HG02798 (cell line): ENCODE results near the gene TCTA.
"Not testable (repeated sequence)": the region's sequence is repeated elsewhere in the genome, so short reads cannot be mapped to it uniquely, and the experiment has no call there.

Experiments
- ATAC-seq: cut with Tn5 transposase; IDR thresholded peaks from one replicate; pipeline ENCODE4 v1.9.1; 2021; ENCODE audit warnings: mild to moderate bottlenecking; ENCODE audit not compliant: unreplicated experiment, poor library complexity

The TCTA gene, protein sequence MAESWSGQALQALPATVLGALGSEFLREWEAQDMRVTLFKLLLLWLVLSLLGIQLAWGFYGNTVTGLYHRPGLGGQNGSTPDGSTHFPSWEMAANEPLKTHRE

DNA sequence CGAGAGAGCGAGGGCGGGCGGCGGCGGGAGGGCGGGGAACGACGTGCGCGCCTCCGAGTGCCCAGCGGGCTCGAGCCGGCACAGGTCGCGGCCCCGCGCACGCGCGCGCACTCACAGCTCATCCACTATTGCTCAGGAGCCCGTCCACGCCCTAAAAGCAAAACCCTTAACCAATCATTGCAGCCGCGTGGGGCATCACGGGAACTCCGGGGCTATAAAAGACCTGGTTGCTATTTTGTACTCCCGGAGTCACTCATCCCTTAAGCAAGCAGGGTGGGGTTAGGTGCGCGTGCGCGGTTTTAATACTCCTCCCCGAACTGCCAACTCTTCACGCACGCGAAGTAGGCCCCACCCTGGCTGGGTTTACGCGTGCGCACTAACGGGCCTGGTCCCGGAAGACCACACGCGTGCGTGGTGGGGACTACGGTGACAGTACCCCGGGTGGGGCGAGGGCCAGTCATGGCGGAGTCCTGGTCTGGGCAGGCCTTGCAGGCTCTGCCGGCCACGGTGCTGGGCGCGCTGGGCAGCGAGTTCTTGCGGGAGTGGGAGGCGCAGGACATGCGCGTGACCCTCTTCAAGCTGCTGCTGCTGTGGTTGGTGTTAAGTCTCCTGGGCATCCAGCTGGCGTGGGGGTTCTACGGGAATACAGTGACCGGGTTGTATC, at the start of gene TCTA, which contains the start of gene RHOA:
Gene TCTA (plus strand): TSS at position 456 of the 664 bp plus-strand sequence. CDS start 4 bp downstream, at position 460.
Gene RHOA (minus strand): TSS at position 9 of the 664 bp plus-strand sequence. CDS start 36,387 bp downstream, outside the sequence.
- peak; percentile 87 for ATAC-seq

DNA sequence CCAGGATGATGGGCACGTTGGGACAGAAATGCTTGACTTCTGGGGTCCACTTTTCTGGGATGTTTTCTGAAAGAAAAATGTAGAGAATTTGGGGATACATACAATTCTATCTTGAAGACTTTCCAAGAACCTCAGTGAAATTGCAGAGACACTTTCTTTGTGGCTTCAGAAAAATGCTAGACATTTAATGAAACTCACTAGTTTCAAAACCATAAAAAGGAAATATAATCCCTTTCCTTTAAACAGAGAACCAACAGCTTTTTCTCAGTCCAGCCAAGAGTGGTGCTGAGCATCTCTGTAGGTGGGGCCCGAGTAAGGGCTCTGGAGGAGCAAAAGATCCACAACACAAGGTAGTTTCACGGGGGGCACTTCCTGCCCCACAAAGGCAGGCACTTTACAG, 49.7 kb upstream of the TCTA start:
- no peak for ATAC-seq

DNA sequence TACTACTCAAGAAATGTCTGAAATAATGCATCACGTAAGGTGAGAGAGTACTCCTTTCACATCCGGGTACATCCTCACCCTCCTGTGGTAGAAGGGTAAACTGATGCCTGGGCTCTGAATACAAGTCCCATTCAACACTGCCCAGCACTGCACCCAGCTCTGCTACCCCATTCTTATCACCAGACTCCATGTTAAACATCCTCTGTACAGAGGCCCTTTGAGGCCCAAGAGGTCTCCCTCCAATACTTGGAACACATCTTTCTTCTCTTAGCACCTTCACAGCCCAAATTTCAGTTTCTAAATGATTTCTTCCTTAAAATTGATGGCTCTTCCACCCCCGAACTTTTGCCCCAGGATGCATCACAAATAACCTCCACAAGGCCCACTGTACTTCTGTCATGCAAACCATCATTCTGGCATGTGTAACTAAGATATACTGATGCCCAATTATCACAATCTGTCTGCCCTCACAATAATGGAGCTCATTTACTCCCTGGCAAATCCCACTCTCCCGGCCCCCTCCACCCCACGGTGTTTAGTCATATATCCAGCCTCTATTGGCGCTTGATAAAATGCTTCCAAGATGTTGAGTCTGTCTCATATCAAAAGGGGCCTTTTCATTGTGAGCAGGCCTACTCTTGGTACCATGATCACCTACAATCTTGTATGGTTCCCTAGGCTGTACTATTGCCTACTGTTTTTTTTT, 41.5 kb upstream of the TCTA start:
- no peak for ATAC-seq

DNA sequence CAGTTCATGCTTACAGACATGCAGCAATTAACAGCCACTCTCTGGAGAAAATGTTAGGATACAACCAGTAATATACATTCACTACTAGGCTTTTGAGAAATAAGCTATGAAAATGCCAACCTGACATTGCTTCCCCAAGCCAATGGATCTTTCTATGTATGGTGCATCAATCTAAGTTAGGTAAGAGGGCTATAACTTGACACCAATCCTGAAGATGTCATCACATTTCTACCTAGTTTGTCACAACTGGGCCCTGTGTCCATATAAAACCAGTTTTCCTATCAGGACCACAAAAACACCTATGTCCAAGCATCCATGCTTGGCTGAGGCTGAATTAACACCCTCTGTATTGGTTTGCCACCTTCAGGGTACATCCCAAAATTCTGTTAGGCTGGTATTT, 40.3 kb upstream of the TCTA start:
- ATAC-seq = no peak

DNA sequence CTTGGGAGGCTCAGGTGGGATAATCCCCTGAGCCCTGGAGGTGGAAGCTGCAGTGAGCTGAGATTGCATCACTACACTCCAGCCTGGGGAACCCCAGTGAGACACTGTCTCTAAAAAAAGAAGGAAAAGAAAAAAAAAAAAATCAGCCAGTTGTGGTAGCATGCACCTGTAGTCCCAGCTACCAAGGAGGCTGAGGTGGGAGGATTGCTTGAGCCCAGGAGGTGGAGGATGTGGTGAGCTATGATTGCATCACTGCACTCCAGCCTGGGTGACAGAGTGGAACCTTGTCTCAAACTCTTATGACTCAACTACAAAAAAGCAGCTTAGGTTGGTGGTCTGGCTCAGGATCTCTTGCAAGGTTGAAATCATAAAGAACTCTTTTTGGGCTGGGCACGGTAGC, 34.7 kb upstream of the TCTA start:
- no peak for ATAC-seq

DNA sequence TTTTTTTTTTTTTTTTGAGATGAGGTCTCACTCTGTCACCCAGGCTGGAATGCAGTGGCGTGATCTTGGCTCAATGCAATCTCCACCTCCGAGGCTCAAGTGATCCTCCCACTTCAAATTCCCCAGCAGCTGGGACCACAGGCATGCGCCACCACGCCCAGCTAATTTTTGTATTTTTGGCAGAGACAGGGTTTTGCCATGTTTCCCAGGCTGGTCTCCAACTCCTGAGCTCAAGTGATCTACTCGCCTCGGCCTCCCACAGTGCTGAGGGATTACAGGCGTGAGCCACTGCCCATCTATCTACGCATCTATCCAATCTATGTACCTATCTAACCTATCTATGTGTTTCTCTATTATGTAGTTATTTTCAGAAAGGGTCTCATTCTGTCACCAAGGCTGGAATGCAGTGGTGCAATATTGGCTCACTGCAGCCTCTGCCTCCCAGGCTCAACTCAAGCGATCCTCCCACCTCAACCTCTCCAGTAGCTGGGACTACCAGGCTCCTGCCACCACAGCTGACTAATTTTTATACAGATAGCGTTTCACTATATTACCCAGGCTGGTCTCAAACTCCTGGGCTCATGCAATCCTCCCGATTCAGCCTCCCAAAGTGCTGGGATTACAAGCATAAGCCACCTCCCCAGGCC, 33.9 kb upstream of the TCTA start:
- ATAC-seq = no peak

DNA sequence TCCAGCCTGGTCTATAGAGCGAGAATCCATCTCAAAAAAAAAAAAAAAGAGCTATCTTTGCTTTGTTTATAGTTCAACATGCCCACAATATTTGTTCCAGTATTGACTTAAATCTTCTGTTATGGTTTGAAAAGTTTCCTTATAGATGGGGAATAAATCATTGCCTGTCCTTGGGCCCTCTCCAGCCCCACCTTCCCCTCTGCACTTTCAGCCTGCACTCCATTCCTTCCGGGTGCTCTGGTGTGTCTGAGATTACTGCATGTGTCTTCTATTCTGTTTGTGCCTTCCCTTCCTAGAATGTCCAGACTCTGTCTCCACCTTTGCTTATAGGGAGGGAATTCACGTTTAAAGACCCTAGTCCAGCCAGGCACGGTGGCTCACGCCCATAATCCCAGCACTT, 28.8 kb upstream of the TCTA start:
- ATAC-seq = no peak

DNA sequence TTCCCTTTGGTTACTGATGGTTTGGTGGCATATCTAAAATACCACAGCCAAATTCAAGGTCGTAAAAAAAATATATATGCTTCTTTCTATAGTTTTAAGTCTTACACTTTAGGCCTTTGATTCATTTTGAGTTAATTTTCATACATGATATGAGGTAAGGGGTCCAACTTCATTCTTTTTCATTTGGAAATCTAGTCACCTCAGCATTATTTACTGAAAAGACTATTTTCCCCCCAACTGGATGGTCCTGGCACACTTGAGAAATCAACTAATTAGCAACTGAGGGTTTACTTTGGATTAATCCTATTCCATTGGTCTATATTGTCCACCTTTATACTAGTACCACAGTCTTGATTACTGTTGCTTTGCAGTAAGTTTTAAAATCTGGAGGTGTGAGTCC, 26.6 kb upstream of the TCTA start:
- ATAC-seq = no peak

DNA sequence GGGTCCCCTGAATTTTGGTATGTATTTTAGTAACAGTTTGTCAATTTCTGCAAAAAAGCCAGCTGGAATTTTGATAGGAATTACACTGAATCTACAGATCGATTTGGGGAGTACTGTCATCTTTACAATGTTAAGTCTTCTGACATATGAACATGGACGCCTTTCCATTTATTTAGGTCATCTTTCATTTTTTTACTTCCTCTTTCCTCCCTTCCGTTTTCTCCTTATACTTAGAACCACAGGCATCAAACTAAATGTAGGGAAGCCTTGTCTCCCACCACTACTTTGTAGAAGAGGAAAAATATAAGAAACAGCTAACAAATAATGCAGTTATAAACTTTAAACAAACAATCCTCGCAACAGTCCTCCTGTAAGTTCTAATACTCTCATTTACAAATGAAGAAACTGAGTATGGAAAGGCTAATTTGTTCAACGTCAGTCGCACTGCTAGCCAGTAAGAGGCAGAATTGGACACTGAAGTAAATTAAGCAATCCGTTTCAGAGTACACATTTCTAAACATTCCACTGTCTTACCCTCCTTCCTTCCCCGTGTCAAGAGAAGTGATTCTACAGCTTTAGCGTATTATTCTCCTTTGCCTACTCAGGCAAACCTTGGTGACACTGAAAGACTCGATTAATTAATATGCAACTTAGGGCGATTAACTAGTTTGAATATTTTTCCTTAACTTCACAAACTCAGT, 26.0 kb upstream of the TCTA start:
- no peak for ATAC-seq

DNA sequence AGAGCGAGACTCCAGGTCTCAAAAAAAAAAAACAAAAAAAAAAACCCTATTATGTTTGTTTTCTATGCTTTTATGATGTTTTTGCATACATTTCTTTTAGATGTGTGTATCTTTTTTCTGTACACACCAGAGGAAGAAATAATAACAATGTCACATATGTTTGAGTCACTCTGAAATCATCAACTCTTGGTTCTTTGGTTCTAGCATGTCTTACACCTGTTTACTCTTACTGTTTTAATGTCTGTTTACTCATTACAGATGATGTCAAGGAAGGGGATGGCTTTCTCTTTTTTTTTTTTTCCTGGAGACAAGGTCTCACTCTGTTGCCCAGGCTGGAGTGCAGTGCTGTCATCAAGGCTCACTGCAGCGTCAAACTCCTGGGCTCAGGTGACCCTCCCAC, 24.5 kb upstream of the TCTA start:
- no peak for ATAC-seq

DNA sequence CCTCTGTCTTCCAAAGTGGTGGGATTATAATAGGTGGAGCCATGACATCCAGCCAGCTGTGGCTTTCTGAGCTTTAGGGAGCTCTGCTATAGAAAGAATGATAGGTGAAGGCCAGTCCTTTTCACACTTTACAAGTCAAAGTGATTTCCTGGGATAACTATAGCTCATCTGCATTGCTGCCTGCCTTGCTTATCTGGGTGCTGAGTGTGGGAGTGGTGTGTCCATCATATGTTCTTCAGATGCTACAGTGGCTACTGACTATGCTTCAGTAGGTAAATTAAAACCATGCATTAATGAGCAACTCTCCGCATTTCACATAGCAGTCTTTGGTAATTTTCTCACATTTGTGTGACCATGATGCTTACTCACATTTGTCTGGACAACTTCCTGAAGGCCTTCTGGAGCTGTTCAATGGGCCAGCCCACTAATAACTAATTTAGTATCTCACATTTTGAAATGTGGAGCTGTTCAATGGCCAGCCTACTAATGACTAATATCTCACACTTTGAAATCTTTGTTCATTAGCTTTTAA, 23.9 kb upstream of the TCTA start:
- no peak for ATAC-seq

DNA sequence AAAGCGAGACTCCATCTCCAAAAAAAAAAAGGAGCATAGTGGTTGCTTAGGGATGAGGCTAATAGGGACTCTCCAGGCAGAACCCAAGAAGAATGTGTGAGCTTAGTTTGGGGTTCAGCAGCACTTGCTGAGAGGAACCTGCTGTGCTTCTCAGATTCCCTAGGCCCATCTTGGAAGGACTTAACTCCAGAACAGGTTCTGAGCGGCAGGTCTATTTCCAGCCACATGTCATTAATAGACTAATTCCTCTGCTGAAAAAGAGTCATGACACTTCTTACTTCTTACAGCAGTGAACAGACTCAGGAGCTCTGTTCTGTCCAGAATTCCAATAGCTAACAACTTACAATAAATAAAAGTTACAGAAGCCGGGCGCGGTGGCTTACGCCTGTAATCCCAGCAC, 22.9 kb upstream of the TCTA start:
- ATAC-seq = no peak

DNA sequence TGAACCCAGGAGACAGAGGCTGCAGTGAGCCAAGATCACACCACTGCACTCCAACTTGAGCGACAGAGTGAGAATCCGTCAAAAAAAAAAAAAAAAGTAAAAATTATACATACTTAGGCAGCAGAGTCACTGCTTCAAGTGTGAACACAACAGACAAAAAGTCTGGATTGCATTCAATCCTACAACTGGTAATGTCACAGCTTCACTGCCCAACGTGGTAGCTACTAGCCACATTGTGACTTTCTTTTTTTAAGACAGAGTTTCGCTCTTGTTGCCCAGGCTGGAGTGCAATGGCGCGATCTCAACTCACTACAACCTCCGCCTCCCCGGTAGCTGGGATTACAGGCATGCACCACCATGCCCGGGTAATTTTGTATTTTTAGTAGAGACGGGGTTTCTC, 20.9 kb upstream of the TCTA start:
- ATAC-seq = not testable (repeated sequence)

DNA sequence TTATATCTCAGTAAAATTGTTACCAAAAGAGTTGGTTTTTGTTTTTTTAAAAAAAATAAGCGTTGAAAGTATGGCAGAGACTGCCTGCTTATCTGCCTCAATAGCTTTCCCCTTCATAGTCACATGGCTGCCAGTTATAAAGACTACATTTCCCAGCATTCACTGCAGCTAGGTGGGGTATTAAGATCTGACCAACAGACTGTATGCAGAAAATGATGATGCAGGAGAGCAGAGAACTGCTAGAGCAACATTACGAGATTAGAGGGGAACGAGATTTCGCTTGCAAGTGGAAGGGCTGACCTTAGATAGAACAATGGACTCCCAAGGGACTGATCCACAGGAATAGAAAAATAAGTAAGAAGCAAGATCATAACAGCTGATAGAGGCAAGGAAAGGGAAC, 14.8 kb upstream of the TCTA start:
- no peak for ATAC-seq

DNA sequence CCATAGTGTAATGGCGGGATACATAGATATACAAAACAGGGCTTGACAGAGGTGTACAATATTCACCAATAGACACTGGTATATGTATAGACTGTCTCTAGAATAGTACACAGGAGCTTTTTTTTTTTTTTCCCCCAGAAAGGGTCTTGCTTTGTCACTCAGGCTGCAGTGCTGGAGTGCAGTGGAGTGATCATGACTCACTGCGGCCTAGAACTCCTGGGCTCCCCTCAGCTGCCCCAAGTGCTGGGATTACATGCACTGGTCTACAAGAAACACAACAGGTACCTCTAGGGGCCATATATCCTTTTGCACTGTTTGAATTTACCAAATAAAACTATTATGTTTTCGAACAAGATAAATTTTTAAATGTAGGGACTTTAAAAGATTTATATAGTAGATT, 12.8 kb upstream of the TCTA start:
- no peak for ATAC-seq

DNA sequence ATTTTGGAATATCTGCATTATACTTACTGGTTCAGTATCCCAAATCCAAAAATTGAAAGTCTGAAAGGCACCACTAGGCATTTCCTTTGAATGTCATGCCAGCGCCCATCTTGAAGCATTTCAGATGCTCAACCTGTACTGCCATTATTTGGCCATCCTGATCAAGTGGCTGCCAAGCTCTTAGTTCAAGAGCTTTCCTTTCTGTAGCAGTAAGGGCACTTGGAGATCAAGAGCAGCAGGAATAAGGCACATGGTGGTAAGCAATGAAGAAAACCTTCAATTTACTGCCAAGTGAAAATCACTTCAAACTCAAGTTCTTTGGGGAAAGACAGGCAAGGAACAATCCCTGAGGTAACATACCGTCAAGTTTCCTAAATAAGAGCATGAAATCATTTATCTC, 10.5 kb upstream of the TCTA start:
- ATAC-seq = no peak

DNA sequence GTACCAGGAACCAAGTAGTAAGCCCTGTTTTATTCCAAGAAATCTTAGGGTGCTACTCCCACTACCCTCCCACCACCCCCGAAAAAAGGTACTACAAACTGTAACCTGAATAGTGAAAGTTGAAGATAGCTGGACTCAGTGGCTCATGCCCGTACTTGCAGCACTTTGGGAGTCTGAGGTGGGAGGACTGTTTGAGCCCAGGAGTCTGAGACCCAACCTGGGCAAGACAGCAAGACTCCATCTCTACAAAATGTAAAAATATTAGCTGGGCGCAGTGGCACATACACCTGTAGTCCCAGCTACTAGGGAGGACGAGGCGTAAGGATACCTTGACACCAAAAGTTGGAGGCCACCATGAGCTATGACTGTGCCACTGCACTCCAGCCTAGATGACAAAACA, 8.3 kb upstream of the TCTA start:
- no peak for ATAC-seq

DNA sequence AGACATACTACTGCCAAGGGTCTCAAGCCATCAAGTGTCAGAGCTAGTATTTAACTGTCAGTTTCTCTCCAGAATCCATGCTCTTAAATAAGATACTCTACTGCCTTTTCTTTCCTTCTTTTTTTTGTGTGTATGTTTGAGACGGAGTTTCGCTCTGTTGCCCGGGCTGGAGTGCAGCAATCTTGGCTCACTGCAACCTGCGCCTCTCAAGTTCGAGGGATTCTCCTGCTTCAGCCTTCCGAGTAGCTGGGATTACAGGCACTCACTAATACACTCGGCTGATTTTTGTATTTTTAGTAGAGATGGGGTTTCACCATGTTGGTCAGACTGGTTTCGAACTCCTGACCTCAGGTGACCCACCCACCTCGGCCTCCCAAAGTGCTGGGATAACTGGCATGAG, 6.7 kb upstream of the TCTA start:
- not testable (repeated sequence) for ATAC-seq

DNA sequence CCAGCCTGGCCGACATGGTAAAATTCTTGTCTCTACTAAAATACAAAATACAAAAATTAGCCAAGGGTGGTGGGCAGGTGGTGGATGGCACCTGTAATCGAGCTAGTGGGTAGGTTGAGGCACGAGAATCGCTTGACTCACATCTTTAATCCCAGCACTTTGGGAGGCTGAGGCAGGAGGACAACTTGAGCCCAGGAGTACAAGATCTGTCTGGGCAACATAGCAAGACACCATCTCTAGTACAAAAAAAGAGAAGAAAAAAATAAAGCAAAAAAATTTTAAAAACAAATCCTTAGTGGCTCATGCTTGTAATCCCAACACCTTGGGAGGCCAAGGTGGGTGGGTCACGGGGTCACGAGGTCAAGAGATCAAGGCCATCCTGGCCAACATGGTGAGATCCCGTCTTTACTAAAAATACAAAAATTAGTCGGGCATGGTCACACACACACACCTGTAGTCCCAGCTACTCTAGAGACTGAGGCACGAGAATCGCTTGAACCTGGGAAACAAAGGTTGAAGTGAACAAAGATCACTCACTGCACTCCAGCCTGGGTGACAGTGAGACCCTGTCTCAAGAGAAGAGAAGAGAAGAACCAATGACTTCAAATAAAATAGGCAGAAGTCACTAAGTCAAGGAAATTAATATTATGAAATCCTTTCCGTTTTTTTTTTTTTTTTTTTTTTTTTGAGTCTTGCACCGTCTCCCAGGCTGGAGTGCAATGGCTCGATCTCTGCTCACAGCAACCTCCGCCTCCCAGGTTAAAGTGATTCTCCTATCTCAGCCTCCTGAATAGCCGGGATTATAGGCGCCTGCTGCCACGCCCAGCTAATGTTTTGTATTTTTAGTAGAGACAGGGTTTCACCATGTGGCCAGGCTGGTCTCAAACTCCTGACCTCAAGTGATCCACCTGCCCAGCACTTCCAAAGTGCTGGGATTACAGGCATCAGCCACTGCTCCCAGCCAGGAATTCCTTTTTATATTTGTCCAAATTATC, 5.4 kb upstream of the TCTA start:
- ATAC-seq = no peak
